SKM-1 (cell line): ENCODE data around the gene TMEM26.

Experiments
- DNase-seq: peaks from one replicate; lab custom pipeline; 2025; ENCODE audit not compliant: unreplicated experiment; lab: John Stamatoyannopoulos, UW

The TMEM26 gene

GRCh38 chr10:61460835-61461234, 7.7 kb upstream of the TMEM26 start:
- DNase-seq: no peak

GRCh38 chr10:61458031-61458430, 4.8 kb upstream of the TMEM26 start:
- no peak for DNase-seq

GRCh38 chr10:61456095-61456789, 3.1 kb upstream of the TMEM26 start:
- no peak for DNase-seq

DNA sequence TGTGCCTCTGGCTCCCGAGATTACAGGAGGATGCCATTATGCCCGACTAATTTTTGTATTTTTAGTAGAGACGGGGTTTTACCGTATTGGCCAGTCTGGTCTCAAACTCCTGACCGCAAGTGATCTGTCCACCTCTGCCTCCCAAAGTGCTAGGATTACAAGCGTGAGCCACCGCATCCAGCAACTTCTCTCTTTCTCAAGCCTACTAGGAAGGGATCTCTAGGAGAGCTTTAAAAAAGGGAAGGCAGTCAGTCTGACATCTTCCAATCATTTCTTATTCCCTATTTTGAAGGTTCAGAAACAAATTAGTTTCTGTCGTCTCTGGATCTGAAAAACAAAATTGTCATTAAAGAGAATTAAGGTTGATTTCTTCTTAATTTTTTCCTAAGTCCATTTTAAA, 2.5 kb upstream of the TMEM26 start:
- no peak for DNase-seq

DNA sequence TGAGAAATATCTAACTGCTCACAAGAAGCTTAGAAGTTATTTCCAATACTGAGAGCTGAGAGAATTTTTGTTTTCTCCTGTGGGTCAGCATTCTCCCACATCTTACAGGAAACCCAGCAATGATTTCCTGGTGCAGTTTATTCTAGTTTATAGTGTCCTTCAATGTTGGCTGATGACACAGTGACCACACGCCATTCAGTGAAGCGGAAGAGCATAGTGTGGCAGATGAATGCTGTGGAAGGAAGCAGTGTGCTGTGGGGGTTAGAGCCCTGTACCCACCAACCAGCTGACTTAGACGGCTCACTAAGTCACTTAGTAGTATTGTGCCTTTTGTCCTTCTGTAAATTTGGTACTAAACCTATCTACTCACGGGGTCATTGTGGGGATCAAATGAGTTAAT, 1.4 kb upstream of the TMEM26 start:
- no peak for DNase-seq

GRCh38 chr10:61452151-61452651, 980 bp downstream of the TMEM26 start:
- no peak for DNase-seq

- DNase-seq: no peak
Measured at GRCh38 chr10:61451357-61451756, 1.8 kb downstream of the TMEM26 start.

DNA sequence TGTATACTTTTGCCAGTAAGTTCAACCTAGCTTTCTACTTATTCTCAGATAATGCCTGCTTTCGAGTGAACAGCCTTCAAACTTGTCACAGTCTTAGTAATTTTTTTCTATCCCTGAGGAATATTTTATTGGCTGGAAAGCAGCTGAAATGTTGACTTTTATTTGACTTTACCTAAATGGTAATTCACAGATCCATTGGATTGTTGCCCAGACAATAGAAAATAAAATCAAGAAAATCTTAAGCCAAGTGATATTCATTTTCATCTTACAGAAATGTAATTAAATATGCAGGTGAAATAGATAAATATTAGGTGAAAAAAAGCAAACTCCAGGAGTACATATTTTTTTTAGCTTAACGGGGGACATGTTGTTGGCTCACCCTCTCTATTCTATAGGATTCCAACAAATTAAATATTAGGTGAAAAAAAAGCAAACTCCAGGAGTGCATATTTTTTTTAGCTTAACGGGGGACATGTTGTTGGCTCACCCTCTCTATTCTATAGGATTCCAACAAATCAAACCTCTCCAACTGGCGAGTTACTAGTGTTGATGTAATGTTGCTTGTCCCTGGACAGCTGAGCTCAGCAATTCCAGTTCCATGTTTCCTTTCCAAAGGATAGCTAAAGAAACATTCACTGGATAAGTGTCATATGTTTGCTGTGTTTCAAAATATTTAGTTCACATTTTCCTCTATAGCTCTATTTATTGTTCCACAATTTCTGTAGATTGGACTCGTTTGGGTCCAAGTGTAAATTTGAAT, 4.2 kb downstream of the TMEM26 start:
- no peak for DNase-seq

- DNase-seq: no peak
Measured at GRCh38 chr10:61448091-61448490, 5.1 kb downstream of the TMEM26 start.

GRCh38 chr10:61439058-61439609, 14.0 kb downstream of the TMEM26 start:
- DNase-seq: no peak

GRCh38 chr10:61438141-61438988, 14.8 kb downstream of the TMEM26 start:
- DNase-seq: no peak

DNA sequence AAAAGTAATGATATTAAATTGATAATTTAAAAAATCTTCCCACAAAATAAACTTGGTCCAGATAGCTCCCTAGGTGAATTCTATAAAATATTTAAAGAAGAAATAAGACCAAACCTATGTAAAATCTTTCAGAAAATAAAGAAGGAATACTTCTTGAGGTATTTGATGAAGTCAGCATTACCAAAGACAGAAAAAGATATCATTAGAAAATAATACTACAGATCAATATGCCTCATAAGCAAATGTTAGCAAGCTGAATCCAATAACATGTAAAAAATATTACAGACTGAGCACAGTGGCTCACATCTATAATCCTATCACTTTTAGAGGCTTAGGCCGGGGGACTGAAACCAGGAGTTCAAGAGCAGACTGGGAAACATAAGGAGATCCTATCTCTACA, 30.0 kb downstream of the TMEM26 start:
- DNase-seq: no peak

DNA sequence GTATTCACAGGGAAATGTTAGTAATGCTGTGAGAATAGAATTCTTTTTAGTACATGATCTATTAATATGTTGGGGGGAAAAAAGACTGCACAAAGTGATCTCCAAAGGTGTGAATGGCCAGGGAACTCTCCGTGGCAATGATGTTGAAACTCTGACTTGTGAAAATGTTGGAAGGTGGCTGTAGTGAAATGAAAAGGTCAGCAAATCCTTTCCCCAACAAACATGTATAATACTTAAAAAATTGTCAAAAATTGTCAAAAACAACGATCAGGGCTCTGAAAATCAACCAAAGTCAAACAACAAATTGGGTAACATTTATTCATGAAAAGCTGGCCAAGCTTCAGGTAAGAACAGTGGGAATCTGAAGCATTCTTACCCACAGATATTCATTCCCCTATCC, 35.5 kb downstream of the TMEM26 start:
- DNase-seq: no peak

GRCh38 chr10:61415824-61416223, 37.4 kb downstream of the TMEM26 start:
- no peak for DNase-seq

GRCh38 chr10:61411706-61412105, 41.5 kb downstream of the TMEM26 start:
- no peak for DNase-seq

GRCh38 chr10:61410353-61411070, 42.7 kb downstream of the TMEM26 start:
- no peak for DNase-seq

GRCh38 chr10:61409157-61409556, 44.0 kb downstream of the TMEM26 start:
- DNase-seq: no peak

- no peak for DNase-seq
Measured at GRCh38 chr10:61408105-61408504, 45.1 kb downstream of the TMEM26 start.

- DNase-seq: no peak
Measured at GRCh38 chr10:61406736-61407135, 46.4 kb downstream of the TMEM26 start.

DNA sequence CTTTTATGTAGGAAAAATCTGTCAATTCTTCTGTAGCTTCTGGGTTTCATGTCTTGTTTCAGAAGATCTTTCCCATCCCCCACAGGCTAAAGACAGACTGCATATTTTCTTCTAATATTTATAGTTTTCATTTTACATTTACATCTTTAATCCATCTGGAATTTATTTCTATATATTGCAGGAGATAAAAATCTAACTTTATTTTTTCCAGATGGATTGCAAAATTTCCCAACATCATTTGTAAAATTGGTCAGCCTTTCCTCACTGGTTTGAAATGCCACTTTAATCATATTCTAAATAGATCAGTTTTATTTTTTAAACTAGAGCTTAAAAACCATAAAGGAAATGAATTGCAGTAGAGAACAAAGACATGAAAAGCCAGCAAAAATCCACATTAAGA, 46.9 kb downstream of the TMEM26 start:
- DNase-seq: no peak

DNA sequence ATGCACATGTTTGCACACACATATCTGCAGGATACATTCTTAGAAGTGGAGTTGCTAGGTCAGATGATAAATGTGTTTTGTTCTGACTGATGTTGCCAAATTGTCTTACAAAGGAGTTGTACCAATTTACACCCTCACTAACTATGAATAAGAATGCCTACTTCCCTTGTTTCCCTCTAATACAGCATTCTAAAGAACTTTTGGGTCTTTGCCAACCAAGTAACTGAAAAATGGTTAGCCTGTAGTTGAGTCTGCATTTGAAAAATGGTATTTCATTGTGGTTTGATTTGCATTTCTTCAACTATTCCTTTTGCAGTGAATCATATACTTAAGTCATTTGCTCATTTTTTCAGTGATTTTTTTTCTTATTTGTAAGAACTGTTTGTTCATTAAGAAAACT, 48.4 kb downstream of the TMEM26 start:
- DNase-seq: no peak
